HG03196 (cell line): Measurements from ENCODE around the gene ADGRG6.

Experiments used
- ATAC-seq: cut with Tn5 transposase; IDR thresholded peaks from one replicate; pipeline ENCODE4 v1.9.1; 2021; ENCODE audit not compliant: unreplicated experiment

ADGRG6 gene

DNA sequence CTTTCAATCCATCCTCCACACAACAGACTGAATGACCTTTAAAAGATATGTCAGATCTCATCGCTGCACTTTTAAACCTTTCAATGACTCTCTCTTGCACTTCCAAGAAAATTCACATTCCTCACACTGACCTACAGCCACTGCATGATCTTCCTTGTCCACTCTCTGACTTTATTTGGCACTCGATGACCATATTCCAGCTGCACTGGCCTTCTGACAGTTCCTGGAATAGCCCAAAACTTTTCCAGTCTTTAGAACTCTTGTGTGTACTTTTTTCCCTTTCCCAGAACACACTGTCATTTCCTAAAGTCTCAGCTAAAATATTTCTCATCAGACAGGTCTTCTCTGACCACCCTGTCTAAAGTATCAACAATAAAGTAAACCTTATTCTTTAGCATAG, 174.6 kb downstream of the ADGRG6 start:
- no peak for ATAC-seq

DNA sequence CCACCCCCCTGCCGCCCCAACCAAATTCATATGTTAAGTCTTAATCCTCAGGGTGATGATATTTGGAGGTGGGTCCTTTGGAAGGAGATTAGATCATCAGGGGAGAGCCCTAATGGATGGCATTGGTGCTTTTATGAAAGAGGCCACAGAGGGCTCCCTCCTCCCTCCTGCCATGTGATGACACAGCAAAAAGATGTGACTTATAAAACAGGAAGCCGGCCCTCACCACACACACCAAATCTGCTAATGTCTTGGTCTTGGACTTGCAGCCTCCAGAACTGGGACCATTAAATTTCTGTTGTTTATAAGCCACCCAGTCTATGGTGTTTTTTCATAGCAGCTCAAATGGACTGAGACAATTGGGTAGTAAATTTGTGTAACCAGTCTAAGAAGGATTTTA, 176.3 kb downstream of the ADGRG6 start:
- ATAC-seq = no peak

DNA sequence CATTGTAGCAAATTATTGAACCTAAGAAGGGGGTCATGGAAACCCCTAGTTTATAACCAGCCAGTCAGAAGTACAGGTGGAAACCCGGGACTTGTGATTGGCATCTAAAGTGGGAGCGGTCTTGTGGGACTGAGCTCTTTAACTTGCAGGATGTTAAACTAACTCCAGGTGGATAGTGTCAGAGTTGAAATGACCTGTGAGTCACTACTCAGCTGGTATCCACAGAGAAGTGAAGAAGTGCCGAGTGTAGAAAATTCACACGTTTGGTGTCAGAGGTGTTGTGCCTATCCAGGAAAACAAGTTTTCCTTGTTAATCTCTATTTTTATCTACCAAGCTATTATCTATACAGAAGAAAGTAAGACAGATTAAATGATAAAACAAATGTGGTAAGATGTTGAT, 179.7 kb downstream of the ADGRG6 start:
- ATAC-seq = no peak

DNA sequence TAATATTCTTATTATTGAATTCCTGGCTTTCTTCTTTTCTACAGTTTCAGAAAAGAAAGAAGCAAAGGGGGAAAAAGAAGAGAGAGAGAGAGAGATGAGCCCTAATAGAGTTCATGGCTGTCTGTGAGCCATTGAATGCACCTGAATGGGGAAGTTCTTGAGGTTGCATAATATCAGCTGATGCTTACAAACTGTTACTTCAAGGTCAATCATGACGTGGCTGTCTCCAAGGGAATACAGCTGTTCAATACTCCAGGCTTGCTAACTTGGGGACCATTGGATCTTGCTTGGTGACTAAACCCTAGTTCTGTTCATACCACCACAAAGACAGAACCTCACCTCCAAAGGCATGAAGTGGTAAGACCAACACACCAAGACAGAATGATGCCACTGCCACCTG, 180.4 kb downstream of the ADGRG6 start:
- ATAC-seq = no peak

DNA sequence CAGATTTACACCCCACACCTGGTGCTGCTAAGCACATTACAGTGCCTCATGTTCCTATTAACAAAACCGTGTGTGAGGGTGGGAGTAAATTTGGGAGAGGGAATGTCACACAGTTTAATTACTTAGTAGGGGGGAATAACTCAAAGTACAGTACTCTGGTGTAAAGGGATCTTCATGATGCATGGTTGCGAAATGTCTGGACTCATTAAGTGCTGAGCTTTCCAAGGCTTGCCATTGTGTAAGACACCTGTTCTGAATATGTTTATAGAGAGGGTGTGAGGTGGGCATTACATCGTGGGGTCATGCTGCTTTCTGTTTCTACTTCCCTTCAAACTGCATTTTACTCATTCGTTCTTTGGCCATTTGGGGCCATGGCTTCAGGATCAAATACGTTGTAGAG, 181.2 kb downstream of the ADGRG6 start:
- ATAC-seq = no peak

DNA sequence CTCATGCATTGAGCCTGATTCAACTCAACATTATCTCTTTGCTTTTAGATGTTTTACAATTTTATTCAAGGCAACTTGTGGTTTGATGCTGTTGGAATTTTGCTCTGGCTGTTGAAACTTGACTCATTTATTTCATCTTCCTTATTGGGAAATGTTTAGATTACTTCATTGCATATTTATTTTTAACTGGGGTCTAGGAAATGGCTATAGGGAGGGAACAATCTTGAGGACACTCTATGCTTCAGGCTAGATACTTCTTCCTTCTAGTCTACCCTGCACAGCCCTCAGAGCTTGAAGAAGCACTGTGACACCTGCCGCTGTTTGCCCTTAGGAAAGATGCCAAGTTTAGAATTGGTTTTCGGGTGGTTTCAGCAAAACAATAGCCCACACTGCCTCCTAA, 183.4 kb downstream of the ADGRG6 start:
- ATAC-seq = no peak

DNA sequence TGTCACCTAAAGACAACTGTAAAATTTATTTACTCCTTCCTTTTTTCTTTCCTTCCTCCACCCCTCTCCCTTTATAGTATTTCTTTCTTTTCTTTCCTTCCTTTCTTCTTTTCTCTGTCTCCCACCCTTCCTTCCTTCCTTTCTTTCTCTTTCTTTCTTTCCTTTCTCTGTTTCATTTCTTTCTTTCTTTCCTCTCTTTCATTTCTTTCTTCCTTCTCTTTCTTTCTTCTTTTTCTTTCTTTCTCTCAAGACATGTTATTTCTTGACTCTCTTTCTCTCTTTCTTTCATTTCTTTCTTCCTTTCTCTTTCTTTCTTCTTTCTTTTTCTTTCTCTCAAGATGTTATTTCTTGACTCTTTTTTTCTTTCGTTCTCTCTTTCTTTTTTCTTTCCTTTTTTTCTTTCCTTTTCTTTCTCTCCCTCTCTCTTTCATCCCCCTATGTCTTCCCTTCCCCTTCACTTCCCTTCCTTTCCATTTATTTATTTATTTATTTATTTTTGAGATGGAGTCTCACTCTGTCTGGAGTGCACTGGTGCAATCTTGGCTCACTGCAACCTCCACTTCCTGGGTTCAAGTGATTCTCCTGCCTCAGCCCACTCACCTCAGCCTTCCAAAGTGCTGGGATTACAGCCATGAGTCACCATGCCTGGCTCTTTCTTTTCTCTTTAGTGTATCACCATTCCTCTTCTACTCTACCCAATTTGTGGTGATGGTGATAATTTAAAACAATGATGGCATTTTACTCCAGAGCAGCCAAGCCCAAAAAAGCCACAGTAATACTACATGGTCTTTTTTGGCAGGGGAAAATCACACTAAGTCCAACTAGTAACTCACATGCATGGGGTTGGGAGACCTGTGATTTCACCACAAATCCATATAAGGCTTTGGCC, 188.2 kb downstream of the ADGRG6 start:
- no peak for ATAC-seq
